Endothelial cell of umbilical vein (primary cell): ENCODE measurements around the gene TMEM120A. TPM values are rescaled to one million over a fixed set of nuclear protein-coding genes. Genes with fewer than 3 reads are reported as not detected.

Experiments
- BruUV-seq: library from RNA; stranded (reverse); fragments of 400-500 nt; replicated peaks from 2 replicates; lab custom pipeline; 2021; lab: Mats Ljungman, UMichigan
- CTCF ChIA-PET: fragments of 300-600, 350-600 bp; sonication (Branson Sonifier 250); formaldehyde crosslinking; loops from one replicate; lab custom pipeline; 2021; ENCODE audit warnings: antibody characterized with exemption, inconsistent platforms; lab: Charles Lee
- POLR2A ChIA-PET: fragments of 300-600, 350-600 bp; sonication (Branson Sonifier 250); formaldehyde crosslinking; loops from one replicate; lab custom pipeline; 2021; ENCODE audit warnings: antibody characterized with exemption, inconsistent platforms; lab: Charles Lee
- DNase-seq: peaks from one replicate; pipeline ENCODE4 v3.0.0-alpha.2; 2011; ENCODE audit warnings: low read depth, low spot score
- FAIRE-seq: peaks from 2 replicates; lab custom pipeline; 2011; peaks lifted over from hg19 to GRCh38; lab: Jason Lieb, UNC
- H2AFZ ChIP-seq: 2 replicates; pipeline ENCODE4 v1.6.0; 2012; ENCODE audit warnings: low read depth, low read length, control low read depth, inconsistent platforms
- H3K27ac ChIP-seq: 2 replicates; pipeline ENCODE4 v1.5.1; 2011; ENCODE audit warnings: low read depth, mild to moderate bottlenecking, control low read depth, low read length, moderate library complexity; ENCODE audit not compliant: insufficient read depth
- H3K27me3 ChIP-seq, 2 experiments: 2 replicates each; pipeline versions ENCODE4 v1.6.0 to v1.6.1; 2011; ENCODE audit warnings: low read length in 2 of 2, mixed read lengths in 1 of 2; ENCODE audit not compliant: control insufficient read depth in 2 of 2, insufficient read depth in 2 of 2
- H3K36me3 ChIP-seq, 2 experiments: 2 replicates in 1 of 2; 3 replicates in 1 of 2; pipeline ENCODE4 v1.5.1; 2011; ENCODE audit warnings: low read length in 2 of 2, mild to moderate bottlenecking in 1 of 2, moderate library complexity in 1 of 2; ENCODE audit not compliant: control insufficient read depth in 2 of 2, insufficient read depth in 2 of 2; ENCODE audit errors: extremely low read depth in 1 of 2
- H3K4me1 ChIP-seq: 3 replicates; pipeline ENCODE4 v1.5.1; 2011; ENCODE audit warnings: mild to moderate bottlenecking, low read length; ENCODE audit not compliant: control insufficient read depth, insufficient read depth; ENCODE audit errors: extremely low read depth
- H3K4me2 ChIP-seq: 2 replicates; pipeline ENCODE4 v1.6.1; 2011; ENCODE audit warnings: low read length, control low read depth, mixed read lengths; ENCODE audit not compliant: insufficient read depth
- H3K4me3 ChIP-seq, 3 experiments: fragments of 200-600 bp in 1 of 3; sonication (generic), shearing (Covaris generic) in 1 of 3; replicated peaks in 1 of 3; 2 replicates each; pipeline ENCODE4 v1.5.1; 2011 to 2016; ENCODE audit warnings: control low read depth in 3 of 3, low read length in 3 of 3, mild to moderate bottlenecking in 2 of 3, inconsistent platforms in 1 of 3, low read depth in 1 of 3, moderate library complexity in 1 of 3; ENCODE audit not compliant: insufficient read depth in 1 of 3
- H3K79me2 ChIP-seq: 2 replicates; pipeline ENCODE4 v1.6.0; 2012; ENCODE audit warnings: low read length, inconsistent platforms; ENCODE audit not compliant: control insufficient read depth, insufficient read depth
- H3K9ac ChIP-seq: replicated peaks from 2 replicates; pipeline ENCODE3; 2011; ENCODE audit warnings: low read length, control low read depth; ENCODE audit not compliant: insufficient read depth; ENCODE audit errors: extremely low read depth
- H3K9me1 ChIP-seq: replicated peaks from 3 replicates; pipeline ENCODE4 v1.6.0; 2011; ENCODE audit warnings: mild to moderate bottlenecking, low read length; ENCODE audit not compliant: control insufficient read depth, insufficient read depth; ENCODE audit errors: extremely low read depth
- H3K9me3 ChIP-seq: replicated peaks from 2 replicates; pipeline ENCODE4 v1.5.1; 2012; ENCODE audit warnings: low read length, inconsistent platforms; ENCODE audit not compliant: control insufficient read depth, insufficient read depth
- H4K20me1 ChIP-seq: replicated peaks from 2 replicates; pipeline ENCODE3; 2011; ENCODE audit warnings: mild to moderate bottlenecking, low read length; ENCODE audit not compliant: control insufficient read depth, insufficient read depth; ENCODE audit errors: extremely low read depth
- CTCF ChIP-seq, 2 donors: IDR thresholded peaks; 1 replicate in 1 of 2; 2 replicates in 1 of 2; pipeline ENCODE4 v1.5.1; 2011; ENCODE audit warnings: low read length in 2 of 2, mild to moderate bottlenecking in 2 of 2, moderate library complexity in 2 of 2, control low read depth in 1 of 2, inconsistent platforms in 1 of 2, low read depth in 1 of 2; ENCODE audit not compliant: insufficient read depth in 1 of 2; ENCODE audit errors: extremely low read depth in 1 of 2
- EZH2 ChIP-seq: IDR thresholded peaks from 2 replicates; pipeline ENCODE4 v1.6.1; 2012; ENCODE audit warnings: borderline replicate concordance, low read depth, mild to moderate bottlenecking, moderate library complexity, low read length, inconsistent platforms; ENCODE audit not compliant: severe bottlenecking
- FOS ChIP-seq: IDR thresholded peaks from 2 replicates; pipeline ENCODE4 v1.6.1; 2011; ENCODE audit warnings: mild to moderate bottlenecking, low read length, moderate library complexity, borderline replicate concordance; ENCODE audit not compliant: insufficient read depth
- GATA2 ChIP-seq: IDR thresholded peaks from 2 replicates; pipeline ENCODE4 v1.7.0; 2011; ENCODE audit warnings: low read depth, mild to moderate bottlenecking, moderate library complexity, mixed read lengths, low read length; ENCODE audit not compliant: insufficient read length, insufficient read depth
- MAX ChIP-seq: IDR thresholded peaks from 2 replicates; pipeline ENCODE4 v1.6.1; 2011; ENCODE audit not compliant: insufficient read depth, insufficient read length
- MYC ChIP-seq: IDR thresholded peaks from one replicate; pipeline ENCODE4 v1.6.1; 2011; ENCODE audit warnings: mild to moderate bottlenecking, low read depth, low read length
- POLR2A ChIP-seq: IDR thresholded peaks from 2 replicates; pipeline ENCODE4 v1.6.1; 2012; ENCODE audit warnings: low read depth, mild to moderate bottlenecking, control low read depth, low read length
- POLR2AphosphoS5 ChIP-seq: IDR thresholded peaks from 2 replicates; pipeline ENCODE4 v1.6.1; 2012; ENCODE audit warnings: low read depth, mild to moderate bottlenecking, control low read depth, low read length, moderate library complexity; ENCODE audit not compliant: insufficient read depth
- dilution Hi-C: fragments of 300-500 bp; cut with MboI; formaldehyde crosslinking; loops from one replicate; pipeline ENCODE4 v1.15.0; 2019; ENCODE audit warnings: low sequenced_read_pairs; ENCODE audit not compliant: extremely low pct_ligation_motif_present
- intact Hi-C: fragments of 100-400 bp; cut with micrococcal nuclease; formaldehyde crosslinking; loops from one replicate; pipeline ENCODE4 v1.10.0; 2022
- polyA plus RNA-seq, 4 experiments: library from polyadenylated mRNA; depleted of rRNA in 3 of 4; stranded (reverse) in 3 of 4; unstranded in 1 of 4; fragments of >200 nt; gene quantifications; 2 replicates each; pipeline versions ENCODE4 v1.2.1 to v1.2.3, GENCODE V29; 2011 to 2012; ENCODE audit warnings: missing spikeins in 1 of 4
- total RNA-seq: library from RNA; stranded (reverse); gene quantifications from 2 replicates; pipeline ENCODE4 v1.2.3, GENCODE V29; 2021

The TMEM120A gene
- total and polyA plus RNA-seq, 2 donors (not counting 3 experiments of a cell fraction or from before 2014, with no cell fraction given): 38.6 to 133 TPM

GRCh38 chr7:76037310-76037709 is 42.9 kb upstream of the TMEM120A start:
- H3K27me3 ChIP-seq: no peaks in the 10 kb centered on the region
- intact Hi-C loops (no loop called here), dilution Hi-C loops (no loop called here)
- ChIA-PET POLR2A (no interaction called here), CTCF (interaction anchor here (1.0 to 1.9 kb wide), 2 partner anchors 17 to 171 kb away, joined by 4 to 7 read pairs; no protein-coding TSS in a partner anchor)
- no peak overlapping the region for H3K9ac ChIP-seq
- H3K9me3 ChIP-seq: no peaks in the 10 kb centered on the region
- no peaks in the 10 kb centered on the region for H3K4me1 ChIP-seq
- H4K20me1 ChIP-seq: no peaks in the 10 kb centered on the region
- TF ChIP-seq MYC (no peak), POLR2AphosphoS5 (no peak), MAX (no peak), POLR2A (no peak), GATA2 (no peak), CTCF (IDR thresholded peaks at IDR 0.05; ENCODE audit: extremely low read depth in 1 of 2, insufficient read depth in 1 of 2, low read depth in 1 of 2, low read length in 2 of 2) (no peak), FOS (no peak), EZH2 (no peak)
- H3K4me3 ChIP-seq: no peak overlapping the region
- peaks cover 0 to 2% of the 10 kb centered on the region in 2 experiments for H3K36me3 ChIP-seq
- H3K79me2 ChIP-seq: no peaks in the 10 kb centered on the region
- no peak overlapping the region for H2AFZ ChIP-seq
- H3K9me1 ChIP-seq: no peaks in the 10 kb centered on the region
- no peak overlapping the region for H3K27ac ChIP-seq
- BruUV-seq: no TSS peak
- H3K4me2 ChIP-seq: no peak overlapping the region
- DNase-seq (no peak), FAIRE-seq (no peak)
